Kidney epithelial cell (primary cell): ENCODE results near the gene ST8SIA4. TPM values are rescaled to one million over a fixed set of nuclear protein-coding genes. Genes with fewer than 3 reads are reported as not detected.

Experiments
- DNase-seq: peaks from one replicate; pipeline ENCODE4 v3.0.0-alpha.2; 2010; ENCODE audit warnings: low read depth
- H3K27me3 ChIP-seq: 2 replicates; pipeline ENCODE4 v1.6.0; 2011; ENCODE audit warnings: low read length; ENCODE audit not compliant: control insufficient read depth, insufficient read depth
- H3K36me3 ChIP-seq: 2 replicates; pipeline ENCODE4 v1.5.1; 2011; ENCODE audit warnings: low read length; ENCODE audit not compliant: control insufficient read depth, insufficient read depth
- H3K4me3 ChIP-seq: 2 replicates; pipeline ENCODE4 v1.5.1; 2011; ENCODE audit warnings: low read depth, mild to moderate bottlenecking, control low read depth, low read length
- CTCF ChIP-seq: IDR thresholded peaks from 2 replicates; pipeline ENCODE4 v1.5.1; 2011; ENCODE audit warnings: mild to moderate bottlenecking, moderate library complexity, low read length, control low read depth, inconsistent platforms; ENCODE audit not compliant: insufficient read depth, poor library complexity, severe bottlenecking
- total RNA-seq: library from RNA; depleted of rRNA; stranded (reverse); fragments of >200 nt; gene quantifications from 2 replicates; pipeline ENCODE4 v1.2.3, GENCODE V29; 2015

ST8SIA4 gene
- total RNA-seq, 1 donor from 2014 or later = 2.3 TPM

- no peaks in the 10 kb centered on the region for H3K27me3 ChIP-seq
- no peak for DNase-seq
- no peak for TF ChIP-seq CTCF
- no peaks in the 10 kb centered on the region for H3K36me3 ChIP-seq
- no peak overlapping the region for H3K4me3 ChIP-seq
These were observed 3.4 kb downstream of the ST8SIA4 start for GRCh38 chr5:100899675-100900074.

GRCh38 chr5:100898504-100899346 is 4.4 kb downstream of the ST8SIA4 start:
- Histone ChIP-seq H3K27me3 (no peaks in the 10 kb centered on the region), H3K4me3 (no peak overlapping the region), H3K36me3 (no peaks in the 10 kb centered on the region)
- DNase-seq = no peak
- no peak for TF ChIP-seq CTCF

GRCh38 chr5:100896054-100896453 is 7.0 kb downstream of the ST8SIA4 start:
- Histone ChIP-seq H3K27me3 (no peaks in the 10 kb centered on the region), H3K4me3 (no peak overlapping the region), H3K36me3 (no peaks in the 10 kb centered on the region)
- no peak for TF ChIP-seq CTCF
- DNase-seq = no peak

GRCh38 chr5:100890461-100891008 is 12.5 kb downstream of the ST8SIA4 start:
- Histone ChIP-seq H3K27me3 (no peaks in the 10 kb centered on the region), H3K36me3 (no peaks in the 10 kb centered on the region), H3K4me3 (no peak overlapping the region)
- TF ChIP-seq CTCF = no peak
- no peak for DNase-seq

- Histone ChIP-seq H3K4me3 (no peak overlapping the region), H3K27me3 (no peaks in the 10 kb centered on the region), H3K36me3 (no peaks in the 10 kb centered on the region)
- TF ChIP-seq CTCF = no peak
- no peak for DNase-seq
These were observed 13.2 kb downstream of the ST8SIA4 start for GRCh38 chr5:100889896-100890295.

- TF ChIP-seq CTCF = no peak
- Histone ChIP-seq H3K27me3 (no peaks in the 10 kb centered on the region), H3K4me3 (no peak overlapping the region), H3K36me3 (no peaks in the 10 kb centered on the region)
- DNase-seq = no peak
These were observed 13.8 kb downstream of the ST8SIA4 start for GRCh38 chr5:100889165-100889743.
